ENCODE results near the gene SEC16B. TPM values are rescaled to one million over a fixed set of nuclear protein-coding genes. Genes with fewer than 3 reads are reported as not detected.
A peak's percentile ranks its signal among the peaks of the same experiment; 100 is the strongest.

Gene SEC16B
- total and polyA plus RNA-seq, 8 donors: 2.8 to 16.9 (median 4.3) TPM

- H3K27ac ChIP-seq: no peak overlapping the region
- no peaks in the 10 kb centered on the region for H3K9me3 ChIP-seq
- FAIRE-seq (no peak), ATAC-seq (no peak), DNase-seq (no peak)
- peaks cover 0 to 37% (median 0%) of the 10 kb centered on the region in 3 donors for H3K36me3 ChIP-seq
- H3K4me3 ChIP-seq: no peak overlapping the region
- 66 to 83% methylated on average over 3 of the region's 3 CpGs for WGBS, 2 donors
- no peaks in the 10 kb centered on the region for H3K4me1 ChIP-seq
- no peaks in the 10 kb centered on the region for H3K27me3 ChIP-seq
- intact Hi-C loops (cut with DNase I): no loop called here
- TF ChIP-seq CTCF (IDR thresholded peaks at IDR 0.05): no peak
Measured at GRCh38 chr1:177960939-177961622, 8.8 kb downstream of the SEC16B start.

GRCh38 chr1:177959811-177960515 is 9.9 kb downstream of the SEC16B start:
- Histone ChIP-seq H3K4me3 (no peak overlapping the region), H3K27ac (no peak overlapping the region), H3K4me1 (no peaks in the 10 kb centered on the region), H3K9me3 (no peaks in the 10 kb centered on the region), H3K36me3 (peaks cover 0 to 26% (median 0%) of the 10 kb centered on the region in 3 donors), H3K27me3 (no peaks in the 10 kb centered on the region)
- FAIRE-seq: no peak
- 68 to 73% methylated on average over 5 of the region's 5 CpGs for WGBS, 2 donors
- no peak for DNase-seq
- ATAC-seq: peak in 3 of 4 donors; percentile 36 to 48 (median 37)
- intact Hi-C loops (cut with DNase I): no loop called here
- TF ChIP-seq CTCF (IDR thresholded peaks at IDR 0.05): no peak

GRCh38 chr1:177958092-177958491 is 11.8 kb downstream of the SEC16B start:
- Histone ChIP-seq H3K36me3 (peaks cover 0 to 12% (median 0%) of the 10 kb centered on the region in 3 donors), H3K27me3 (no peaks in the 10 kb centered on the region), H3K27ac (no peak overlapping the region), H3K4me1 (no peaks in the 10 kb centered on the region), H3K4me3 (no peak overlapping the region), H3K9me3 (no peaks in the 10 kb centered on the region)
- WGBS, 2 donors: 90 to 93% methylated on average over 7 of the region's 7 CpGs
- DNase-seq (no peak), ATAC-seq (no peak), FAIRE-seq (no peak)
- TF ChIP-seq CTCF (IDR thresholded peaks at IDR 0.05): no peak
- intact Hi-C loops (cut with DNase I): no loop called here

- DNase-seq: no peak
- intact Hi-C loops (cut with DNase I): no loop called here
- FAIRE-seq: no peak
- Histone ChIP-seq H3K4me3 (no peak overlapping the region), H3K4me1 (no peaks in the 10 kb centered on the region), H3K36me3 (no peaks in the 10 kb centered on the region), H3K27me3 (no peaks in the 10 kb centered on the region), H3K9me3 (no peaks in the 10 kb centered on the region), H3K27ac (no peak overlapping the region)
- no peak for TF ChIP-seq CTCF (IDR thresholded peaks at IDR 0.05)
- ATAC-seq: no peak
- WGBS, 2 donors: 99 to 100% methylated on average over 2 of the region's 2 CpGs
Measured at GRCh38 chr1:177954076-177954475, 15.8 kb downstream of the SEC16B start.

- no peak for ATAC-seq
- FAIRE-seq: no peak
- WGBS, 2 donors: 90 to 92% methylated on average over 6 of the region's 6 CpGs
Measured at GRCh38 chr1:177953549-177953948, 16.3 kb downstream of the SEC16B start.

More at GRCh38 chr1:177953549-177953948, 16.3 kb downstream of the SEC16B start:
- Histone ChIP-seq H3K4me3 (no peak overlapping the region), H3K27ac (no peak overlapping the region), H3K27me3 (no peaks in the 10 kb centered on the region), H3K9me3 (no peaks in the 10 kb centered on the region), H3K4me1 (no peaks in the 10 kb centered on the region), H3K36me3 (no peaks in the 10 kb centered on the region)
- intact Hi-C loops (cut with DNase I): no loop called here
- no peak for TF ChIP-seq CTCF (IDR thresholded peaks at IDR 0.05)
- DNase-seq: no peak
